K562 (cell line): ENCODE results near the gene RAB25. TPM values are rescaled to one million over a fixed set of nuclear protein-coding genes. Genes with fewer than 3 reads are reported as not detected.

Experiments used
- BCL6 ChIP-seq: fragments of 250-450 bp; sonication (Bioruptor Pico); IDR thresholded peaks from 2 replicates; pipeline ENCODE4 v1.4.0; 2020
- CHD2 ChIP-seq: IDR thresholded peaks from 2 replicates; pipeline ENCODE4 v1.6.1; 2011; ENCODE audit warnings: low read depth, low read length
- CREBBP ChIP-seq: IDR thresholded peaks from one replicate; pipeline ENCODE4 v1.6.1; 2012; ENCODE audit warnings: low read depth, mild to moderate bottlenecking, control low read depth, inconsistent platforms, low read length
- DNMT1 ChIP-seq: fragments of 450-650 bp; IDR thresholded peaks from 2 replicates; pipeline ENCODE4 v1.6.1; 2016; ENCODE audit warnings: antibody characterized with exemption, mild to moderate bottlenecking
- GABPB2 ChIP-seq: fragments of 250-450 bp; sonication (Bioruptor Pico); conservative IDR thresholded peaks from 2 replicates; pipeline ENCODE4 v1.5.1; 2021; ENCODE audit warnings: mild to moderate bottlenecking
- HOXB6 ChIP-seq: fragments of 250-450 bp; sonication (Bioruptor Pico); IDR thresholded peaks from 2 replicates; pipeline ENCODE4 v1.5.1; 2022; ENCODE audit warnings: mild to moderate bottlenecking, borderline replicate concordance
- SRF ChIP-seq, 2 experiments: fragments of 250-450, 450-650 bp in 1 of 2; sonication (Bioruptor Pico) in 1 of 2; sonication (generic) in 1 of 2; formaldehyde crosslinking; IDR thresholded peaks; 2 replicates each; pipeline versions ENCODE4 v1.5.0 to v1.5.1; 2020 to 2022; ENCODE audit warnings: mild to moderate bottlenecking in 1 of 2, missing genetic modification reagents in 1 of 2
- ZNF146 ChIP-seq: IDR thresholded peaks from one replicate; pipeline ENCODE4 v1.6.1; 2018; ENCODE audit warnings: missing compliant biosample characterization; ENCODE audit not compliant: unreplicated experiment
- polyA plus RNA-seq, 8 experiments: library from polyadenylated mRNA; depleted of rRNA in 4 of 8; stranded (reverse) in 5 of 8; unstranded in 3 of 8; fragments of >200 nt; fragmentation: Nextera tagmentation in 2 of 8; fragmentation: Illumina TruSeq in 1 of 8; extraction: Ambion mirVana in 2 of 8; extraction: Trizol in 1 of 8; gene quantifications; 2 replicates each; pipeline versions ENCODE4 v1.2.1 to v1.2.3, GENCODE V29; 2011 to 2014; ENCODE audit warnings: inconsistent platforms in 1 of 8, missing spikeins in 1 of 8
- total RNA-seq, 7 experiments: library from RNA; depleted of rRNA in 6 of 7; stranded (reverse); fragments of >200 nt in 6 of 7; fragmentation: Illumina TruSeq in 2 of 7; extraction: Trizol in 2 of 7; gene quantifications; 2 replicates each; pipeline versions ENCODE4 v1.2.1 to v1.2.3, GENCODE V29; 2011 to 2021; ENCODE audit warnings: low replicate concordance in 1 of 7
- TF ChIP-seq, protein P1 (sequence below): fragments of 200-800 bp; sonication (Bioruptor generic); IDR thresholded peaks from 2 replicates; pipeline ENCODE4 v1.6.1; 2017; ENCODE audit warnings: missing genetic modification characterization, missing compliant biosample characterization
- TF ChIP-seq, protein P2 (sequence below): sonication (generic); formaldehyde crosslinking; IDR thresholded peaks from 2 replicates; pipeline ENCODE4 v1.8.0; 2022; ENCODE audit warnings: mild to moderate bottlenecking, missing genetic modification reagents, borderline replicate concordance
- TF ChIP-seq, protein P3 (sequence below): sonication (generic); formaldehyde crosslinking; IDR thresholded peaks from 2 replicates; pipeline ENCODE4 v1.8.1; 2023; ENCODE audit warnings: mild to moderate bottlenecking, missing genetic modification reagents

RAB25 gene
- total and polyA plus RNA-seq, 9 of the 15 experiments (the other 6 are each of a cell fraction or from before 2014, with no cell fraction given), result 0.10 to 0.27 (median 0.13) TPM; not detected in 6

DNA sequence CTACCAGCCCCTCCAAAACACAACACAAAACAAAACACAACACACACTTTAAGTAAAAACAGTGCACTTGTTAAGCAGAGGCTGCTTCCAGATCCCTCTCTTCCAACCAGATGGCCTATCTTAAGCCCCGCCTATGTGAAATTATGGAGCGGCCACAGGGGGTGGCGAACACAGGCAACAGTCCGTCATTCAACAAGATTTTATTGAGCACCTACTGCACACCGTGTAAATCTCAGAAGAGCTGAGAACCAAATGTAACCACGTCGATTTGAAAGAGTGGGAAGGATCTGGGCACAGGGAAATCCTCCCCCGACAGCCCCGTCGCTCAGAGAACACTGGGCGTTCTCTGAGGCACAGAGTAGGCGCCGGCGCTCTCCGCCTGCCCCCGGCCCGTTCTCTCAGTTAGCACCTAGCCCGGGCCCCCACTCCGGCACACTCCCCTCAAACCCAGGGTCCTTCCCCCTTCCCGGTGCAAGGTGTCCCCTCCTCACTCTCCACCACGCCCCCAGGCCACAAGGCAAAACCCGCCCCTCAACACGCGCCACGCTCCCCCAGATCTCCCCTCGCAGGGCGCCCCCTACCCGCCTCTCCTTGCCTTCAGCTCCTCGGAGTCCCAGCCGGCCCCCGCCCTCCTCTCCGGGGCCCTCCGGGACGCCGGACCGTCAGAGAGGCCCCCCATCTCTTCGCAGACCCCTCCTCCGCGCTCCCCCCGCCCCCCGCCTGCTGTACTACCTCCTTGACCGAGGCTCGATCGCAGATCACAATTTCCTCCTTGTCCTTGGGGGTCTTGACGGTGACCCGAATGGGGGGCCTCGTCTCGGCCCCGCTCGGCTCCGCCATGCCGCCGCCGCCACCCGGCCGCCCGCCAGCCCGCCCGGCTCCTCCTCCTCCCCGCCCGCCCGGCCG, 7.8 kb upstream of the RAB25 start (continued):
- TF ChIP-seq, protein P1, sequence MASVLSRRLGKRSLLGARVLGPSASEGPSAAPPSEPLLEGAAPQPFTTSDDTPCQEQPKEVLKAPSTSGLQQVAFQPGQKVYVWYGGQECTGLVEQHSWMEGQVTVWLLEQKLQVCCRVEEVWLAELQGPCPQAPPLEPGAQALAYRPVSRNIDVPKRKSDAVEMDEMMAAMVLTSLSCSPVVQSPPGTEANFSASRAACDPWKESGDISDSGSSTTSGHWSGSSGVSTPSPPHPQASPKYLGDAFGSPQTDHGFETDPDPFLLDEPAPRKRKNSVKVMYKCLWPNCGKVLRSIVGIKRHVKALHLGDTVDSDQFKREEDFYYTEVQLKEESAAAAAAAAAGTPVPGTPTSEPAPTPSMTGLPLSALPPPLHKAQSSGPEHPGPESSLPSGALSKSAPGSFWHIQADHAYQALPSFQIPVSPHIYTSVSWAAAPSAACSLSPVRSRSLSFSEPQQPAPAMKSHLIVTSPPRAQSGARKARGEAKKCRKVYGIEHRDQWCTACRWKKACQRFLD (CRISPR knock-in tag), result no peak
- TF ChIP-seq ZNF146 (CRISPR knock-in tag), result no peak
- no peak for TF ChIP-seq HOXB6 (CRISPR knock-in tag)
- TF ChIP-seq BCL6 (CRISPR knock-in tag), result no peak
- TF ChIP-seq CHD2, result no peak
- TF ChIP-seq DNMT1, result no peak
- no peak for TF ChIP-seq CREBBP
- TF ChIP-seq, protein P2, sequence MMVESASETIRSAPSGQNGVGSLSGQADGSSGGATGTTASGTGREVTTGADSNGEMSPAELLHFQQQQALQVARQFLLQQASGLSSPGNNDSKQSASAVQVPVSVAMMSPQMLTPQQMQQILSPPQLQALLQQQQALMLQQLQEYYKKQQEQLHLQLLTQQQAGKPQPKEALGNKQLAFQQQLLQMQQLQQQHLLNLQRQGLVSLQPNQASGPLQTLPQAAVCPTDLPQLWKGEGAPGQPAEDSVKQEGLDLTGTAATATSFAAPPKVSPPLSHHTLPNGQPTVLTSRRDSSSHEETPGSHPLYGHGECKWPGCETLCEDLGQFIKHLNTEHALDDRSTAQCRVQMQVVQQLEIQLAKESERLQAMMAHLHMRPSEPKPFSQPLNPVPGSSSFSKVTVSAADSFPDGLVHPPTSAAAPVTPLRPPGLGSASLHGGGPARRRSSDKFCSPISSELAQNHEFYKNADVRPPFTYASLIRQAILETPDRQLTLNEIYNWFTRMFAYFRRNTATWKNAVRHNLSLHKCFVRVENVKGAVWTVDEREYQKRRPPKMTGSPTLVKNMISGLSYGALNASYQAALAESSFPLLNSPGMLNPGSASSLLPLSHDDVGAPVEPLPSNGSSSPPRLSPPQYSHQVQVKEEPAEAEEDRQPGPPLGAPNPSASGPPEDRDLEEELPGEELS (CRISPR knock-in tag), result no peak
- TF ChIP-seq, protein P3, sequence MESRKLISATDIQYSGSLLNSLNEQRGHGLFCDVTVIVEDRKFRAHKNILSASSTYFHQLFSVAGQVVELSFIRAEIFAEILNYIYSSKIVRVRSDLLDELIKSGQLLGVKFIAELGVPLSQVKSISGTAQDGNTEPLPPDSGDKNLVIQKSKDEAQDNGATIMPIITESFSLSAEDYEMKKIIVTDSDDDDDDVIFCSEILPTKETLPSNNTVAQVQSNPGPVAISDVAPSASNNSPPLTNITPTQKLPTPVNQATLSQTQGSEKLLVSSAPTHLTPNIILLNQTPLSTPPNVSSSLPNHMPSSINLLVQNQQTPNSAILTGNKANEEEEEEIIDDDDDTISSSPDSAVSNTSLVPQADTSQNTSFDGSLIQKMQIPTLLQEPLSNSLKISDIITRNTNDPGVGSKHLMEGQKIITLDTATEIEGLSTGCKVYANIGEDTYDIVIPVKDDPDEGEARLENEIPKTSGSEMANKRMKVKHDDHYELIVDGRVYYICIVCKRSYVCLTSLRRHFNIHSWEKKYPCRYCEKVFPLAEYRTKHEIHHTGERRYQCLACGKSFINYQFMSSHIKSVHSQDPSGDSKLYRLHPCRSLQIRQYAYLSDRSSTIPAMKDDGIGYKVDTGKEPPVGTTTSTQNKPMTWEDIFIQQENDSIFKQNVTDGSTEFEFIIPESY, result no peak
- TF ChIP-seq SRF (CRISPR knock-in tag; IDR thresholded peaks at IDR 0.05), result no peak
- TF ChIP-seq GABPB2 (CRISPR knock-in tag), result no peak
